HG03175 (cell line): Measurements from ENCODE around the gene HSD11B2.

Experiments
- ATAC-seq: cut with Tn5 transposase; IDR thresholded peaks from one replicate; pipeline ENCODE4 v1.9.1; 2021; ENCODE audit warnings: mild to moderate bottlenecking, moderate library complexity; ENCODE audit not compliant: unreplicated experiment

HSD11B2 gene

DNA sequence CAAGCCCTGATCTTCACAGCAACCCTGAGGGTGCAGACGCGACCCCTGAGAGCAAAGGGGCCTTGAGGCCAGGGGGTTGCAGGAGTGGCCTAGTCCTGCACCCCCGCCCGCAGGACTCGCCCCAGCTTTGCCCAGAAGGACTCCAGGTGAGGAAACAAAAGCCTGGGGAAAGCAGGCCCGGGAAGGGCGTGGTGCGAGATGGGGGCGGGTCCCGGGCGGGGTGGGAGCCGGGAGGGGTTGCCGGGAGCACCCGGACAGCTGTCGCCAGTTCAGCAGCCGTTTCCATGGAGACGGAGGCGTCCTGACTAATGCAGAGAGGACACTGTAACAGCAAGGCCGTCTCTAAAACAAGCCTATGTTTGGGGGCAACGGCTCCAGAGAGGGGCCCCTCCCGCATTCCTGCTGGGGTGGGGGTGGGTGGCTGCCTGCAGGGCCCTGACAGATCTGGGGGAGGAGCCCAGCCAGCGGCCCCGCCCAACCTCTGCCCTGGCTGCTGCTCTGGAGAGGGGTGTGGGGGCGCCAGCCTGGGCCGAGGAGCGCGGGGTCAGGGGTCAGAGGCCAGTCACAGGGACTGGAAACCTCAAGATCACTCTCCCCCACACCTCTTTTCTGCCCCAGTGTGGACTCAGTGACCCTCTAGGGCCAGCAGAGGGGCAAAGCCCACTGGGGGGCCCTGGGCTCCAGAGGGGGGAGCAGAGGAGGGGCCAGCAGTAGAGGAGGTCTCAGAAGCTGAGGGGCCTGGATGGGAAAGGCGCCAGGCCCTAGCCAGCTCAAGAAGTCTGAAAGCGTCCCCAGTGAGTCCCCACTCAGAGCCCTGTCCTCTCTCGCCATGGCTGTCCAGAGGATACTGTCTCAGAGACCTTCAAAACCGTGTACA lies 34.5 kb upstream of the HSD11B2 start:
- no peak for ATAC-seq

DNA sequence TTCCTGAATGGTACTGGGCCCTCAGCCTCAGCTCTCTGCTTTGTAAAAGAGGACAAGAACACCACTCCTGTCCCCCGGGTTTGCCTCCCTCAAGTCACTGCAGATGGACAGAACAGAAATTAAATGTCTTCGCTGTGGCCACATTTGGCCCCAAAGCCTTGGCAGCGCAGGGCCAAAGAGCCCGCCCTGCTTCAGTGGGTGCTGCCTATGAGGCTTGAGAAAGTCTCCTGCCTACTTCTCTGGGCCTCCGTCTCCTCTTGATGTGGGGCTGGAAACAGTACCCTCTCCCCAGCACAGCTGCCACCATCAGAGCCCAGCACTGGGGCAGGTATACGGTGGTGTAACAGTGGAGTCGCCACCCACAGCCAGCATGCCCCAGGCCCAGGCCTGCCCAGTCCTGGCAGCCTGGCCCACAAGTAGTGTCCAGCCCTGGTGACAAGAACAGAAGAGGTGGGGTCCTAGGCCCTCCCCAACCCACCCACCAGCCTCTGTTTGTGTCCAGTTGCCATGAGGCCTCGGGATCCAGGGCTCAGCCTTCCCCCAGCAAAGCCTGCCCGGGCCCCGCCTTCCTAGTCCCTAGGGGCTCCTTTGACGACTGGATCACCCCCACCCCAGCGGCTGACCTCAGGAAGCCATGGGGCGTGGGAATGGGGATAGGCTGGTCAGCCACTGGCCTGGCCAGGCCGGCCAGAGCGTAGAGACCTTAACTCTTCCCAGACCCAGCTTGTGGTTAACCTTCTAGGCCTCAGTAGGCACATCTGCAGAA lies 33.7 kb upstream of the HSD11B2 start:
- no peak for ATAC-seq

DNA sequence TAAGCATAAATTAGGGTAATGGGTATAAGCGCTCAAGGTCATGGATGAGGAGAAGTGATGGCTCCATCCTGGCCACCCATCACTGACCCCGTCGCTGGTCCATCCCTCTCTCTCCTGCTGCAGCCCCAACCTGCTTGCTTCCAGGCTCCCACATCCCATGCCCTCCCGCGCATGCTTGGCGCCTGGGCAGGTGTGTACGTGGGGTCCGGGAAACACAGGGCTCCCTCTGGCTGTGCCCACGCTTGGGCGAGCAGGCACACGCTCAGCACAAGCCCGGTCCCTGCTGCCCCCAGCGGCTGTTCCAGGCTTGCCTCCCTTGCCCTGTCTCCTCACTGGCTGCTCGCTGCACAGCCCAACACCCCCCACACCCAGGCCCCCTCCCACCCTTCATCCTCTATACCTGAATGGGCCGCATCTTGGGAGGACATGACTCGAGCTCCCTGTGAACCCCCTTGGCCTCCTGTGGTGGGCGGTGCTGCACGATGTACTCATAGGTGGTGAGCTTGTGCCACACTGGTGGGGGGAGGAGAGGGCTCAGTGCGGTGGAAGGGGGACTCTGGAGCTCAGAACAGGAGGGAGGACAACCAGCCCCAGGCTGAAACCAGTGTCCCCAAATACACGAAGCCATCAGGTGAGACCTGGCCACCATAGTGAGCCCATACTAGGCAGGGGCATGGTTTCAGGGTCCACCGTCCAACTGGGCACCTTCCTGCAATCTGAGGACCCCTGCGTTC lies 32.9 kb upstream of the HSD11B2 start:
- ATAC-seq, result no peak

- ATAC-seq, result no peak
Measured at GRCh38 chr16:67398546-67399217, 32.2 kb upstream of the HSD11B2 start.

- ATAC-seq, result no peak
Measured at GRCh38 chr16:67399218-67399733, 31.6 kb upstream of the HSD11B2 start.

DNA sequence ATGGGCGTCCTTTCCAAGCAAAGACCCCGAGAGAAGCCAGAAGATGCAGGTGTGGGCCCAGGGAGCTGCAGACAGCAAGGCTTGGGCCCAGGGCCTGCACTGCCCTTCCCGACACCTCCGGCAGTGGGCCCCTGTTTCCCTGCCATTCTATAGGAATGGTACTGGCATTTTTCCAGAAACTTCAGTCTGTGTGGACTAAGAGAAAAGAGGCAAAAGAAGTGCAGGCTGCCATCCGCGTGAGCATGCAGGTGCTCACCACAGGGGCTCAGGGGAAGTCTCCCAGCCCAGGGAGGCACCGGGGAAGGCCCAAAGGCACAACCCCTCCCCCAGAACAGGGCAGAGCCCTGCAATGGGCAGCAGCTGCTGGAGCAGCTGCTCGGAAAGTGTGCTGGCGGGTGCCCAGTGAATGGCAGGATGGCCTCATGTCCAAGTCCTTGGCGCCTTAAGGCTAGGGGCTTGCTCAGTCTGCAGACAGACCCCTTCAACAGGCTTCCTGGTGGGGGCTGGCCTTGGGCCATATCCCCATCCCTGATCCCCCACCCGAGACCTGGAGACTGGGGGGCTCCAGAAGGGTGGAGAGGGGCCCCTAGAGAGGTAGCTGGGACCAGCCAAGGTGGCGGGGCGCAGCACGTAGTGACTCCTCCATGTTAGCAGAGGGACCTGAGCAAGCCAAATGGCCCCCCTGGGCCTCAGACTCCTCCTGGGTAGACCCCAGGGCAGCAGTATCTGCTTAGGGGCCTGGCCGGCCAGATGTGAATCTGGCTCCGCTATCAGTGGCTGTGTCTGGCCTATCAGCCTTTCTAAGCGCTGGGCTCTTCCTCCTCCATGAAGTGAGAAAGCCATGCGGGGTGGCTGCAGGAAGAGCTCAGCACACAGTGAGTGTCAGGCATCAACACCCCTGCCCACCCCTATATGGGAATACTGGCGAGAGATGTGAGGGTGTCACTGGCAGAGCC lies 30.9 kb upstream of the HSD11B2 start:
- ATAC-seq, result no peak

- no peak for ATAC-seq
Measured at GRCh38 chr16:67400901-67401300, 30.0 kb upstream of the HSD11B2 start.

DNA sequence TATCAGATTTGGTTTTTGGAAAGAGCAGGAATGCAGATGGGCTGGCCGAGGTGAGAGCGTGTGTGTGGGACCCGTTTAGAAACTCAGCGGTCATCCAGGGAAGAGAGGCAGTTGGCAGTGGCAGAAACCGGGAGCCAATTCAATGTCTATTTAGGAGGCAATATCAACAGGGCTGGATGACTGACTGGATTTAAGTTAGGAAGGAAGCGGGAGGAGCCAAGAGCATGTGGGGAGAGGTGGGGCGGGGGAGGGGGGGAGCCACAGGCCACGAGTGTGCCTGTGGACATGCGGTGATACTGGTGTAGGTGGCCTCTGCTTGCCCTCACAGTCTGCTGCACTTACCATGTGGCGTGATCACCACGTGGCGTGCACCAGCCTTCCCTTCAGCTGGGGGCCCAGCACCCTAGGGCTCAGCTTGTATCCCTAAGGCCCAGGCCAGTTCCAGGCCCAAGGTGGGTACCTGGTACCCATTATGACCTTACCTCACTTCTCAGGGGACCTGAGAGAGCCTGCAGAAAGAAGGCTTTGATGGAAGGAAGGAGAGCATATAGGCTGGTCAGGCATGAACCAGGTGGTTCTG lies 26.9 kb upstream of the HSD11B2 start:
- ATAC-seq, result no peak

DNA sequence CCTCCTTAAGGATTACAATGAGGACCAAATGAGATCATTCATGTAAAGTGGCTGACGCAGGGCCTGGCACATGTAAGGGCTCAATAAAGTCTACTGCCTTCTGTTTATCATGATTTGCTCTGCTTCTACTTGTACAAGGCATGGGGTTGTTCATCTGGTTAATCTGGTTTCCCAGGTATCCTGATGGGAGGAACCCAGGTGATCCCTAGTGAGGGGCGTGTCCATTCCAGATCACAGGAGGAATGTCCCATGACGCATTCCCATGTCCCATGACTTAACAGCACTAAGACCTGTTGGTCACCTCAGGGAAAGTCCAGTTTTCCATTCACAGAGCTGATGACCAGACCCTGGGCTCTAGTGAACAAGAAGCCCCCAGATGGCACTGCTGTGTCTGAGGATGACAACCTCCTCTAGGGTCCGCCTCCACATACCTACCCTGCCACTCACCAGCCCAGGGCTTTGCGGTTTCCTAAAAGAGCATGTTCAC lies 26.1 kb upstream of the HSD11B2 start:
- ATAC-seq, result no peak

- ATAC-seq, result no peak
Measured at GRCh38 chr16:67405336-67405735, 25.6 kb upstream of the HSD11B2 start.

GRCh38 chr16:67406111-67406971 lies 24.6 kb upstream of the HSD11B2 start:
- ATAC-seq, result no peak

- no peak for ATAC-seq
Measured at GRCh38 chr16:67407176-67407787, 23.6 kb upstream of the HSD11B2 start.

GRCh38 chr16:67407788-67408452 lies 23.0 kb upstream of the HSD11B2 start:
- no peak for ATAC-seq

DNA sequence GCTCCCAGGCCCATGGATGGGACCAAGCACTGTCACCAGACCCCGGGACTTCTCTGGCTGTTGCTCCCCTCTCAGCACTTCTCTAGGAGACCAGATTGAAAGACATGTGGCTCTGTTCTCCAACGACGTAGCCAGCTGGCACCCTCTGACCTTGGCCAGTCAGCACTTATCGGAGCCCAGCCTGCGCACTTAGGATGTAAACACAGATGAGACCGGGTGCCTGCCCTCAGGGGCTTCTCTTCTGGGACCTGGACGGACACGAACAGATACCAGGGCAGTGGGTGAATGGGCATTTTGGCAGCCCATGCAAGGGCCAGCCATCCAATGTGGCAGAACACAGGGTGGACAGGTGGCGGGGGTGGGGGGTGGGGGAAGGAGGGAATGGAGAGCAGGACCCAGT lies 21.3 kb upstream of the HSD11B2 start:
- ATAC-seq, result no peak

- ATAC-seq, result no peak
Measured at GRCh38 chr16:67411339-67411738, 19.6 kb upstream of the HSD11B2 start.

GRCh38 chr16:67412294-67412693 lies 18.6 kb upstream of the HSD11B2 start:
- ATAC-seq, result no peak
